GF-D8 (cell line): ENCODE results near the gene FBH1.
"Not testable (repeated sequence)": the region's sequence is repeated elsewhere in the genome, so short reads cannot be mapped to it uniquely, and the experiment has no call there.

Experiments
- DNase-seq: peaks from one replicate; lab custom pipeline; 2025; lab: John Stamatoyannopoulos, UW

The FBH1 gene

GRCh38 chr10:5960070-5960972 is 70.3 kb downstream of the FBH1 start:
- DNase-seq, result no peak

GRCh38 chr10:5960973-5961275 is 70.9 kb downstream of the FBH1 start:
- DNase-seq, result not testable (repeated sequence)

- no peak for DNase-seq
Measured at GRCh38 chr10:5961405-5962100, 71.5 kb downstream of the FBH1 start.

GRCh38 chr10:5962358-5962940 is 72.4 kb downstream of the FBH1 start:
- not testable (repeated sequence) for DNase-seq

- no peak for DNase-seq
Measured at GRCh38 chr10:5963071-5963470, 73.0 kb downstream of the FBH1 start.

- no peak for DNase-seq
Measured at GRCh38 chr10:5963591-5963990, 73.5 kb downstream of the FBH1 start.

- no peak for DNase-seq
Measured at GRCh38 chr10:5964736-5965135, 74.7 kb downstream of the FBH1 start.

- no peak for DNase-seq
Measured at GRCh38 chr10:5965266-5965665, 75.2 kb downstream of the FBH1 start.

GRCh38 chr10:5968037-5968680 is 78.1 kb downstream of the FBH1 start:
- no peak for DNase-seq

GRCh38 chr10:5968681-5969453 is 78.8 kb downstream of the FBH1 start:
- DNase-seq, result no peak

GRCh38 chr10:5970066-5970465 is 80.0 kb downstream of the FBH1 start:
- no peak for DNase-seq

- DNase-seq, result no peak
Measured at GRCh38 chr10:5970527-5970926, 80.5 kb downstream of the FBH1 start.

GRCh38 chr10:5971315-5971832 is 81.3 kb downstream of the FBH1 start:
- peak; percentile 26 for DNase-seq

GRCh38 chr10:5971886-5972285 is 81.8 kb downstream of the FBH1 start:
- DNase-seq, result peak; percentile 26

- DNase-seq, result no peak
Measured at GRCh38 chr10:5973069-5973468, 83.0 kb downstream of the FBH1 start.

- peak; percentile 59 for DNase-seq
Measured at GRCh38 chr10:5975641-5976473, 85.8 kb downstream of the FBH1 start.

- peak; percentile 42 for DNase-seq
Measured at GRCh38 chr10:5976512-5977470, 86.7 kb downstream of the FBH1 start.

- DNase-seq, result peak; percentile 26
Measured at GRCh38 chr10:5977471-5978229, 87.6 kb downstream of the FBH1 start, which contains the start of gene IL15RA. IL15RA (minus strand) TSS chr10:5977543; CDS start chr10:5977492, 51 bp downstream.

GRCh38 chr10:5978230-5978489 is 88.1 kb downstream of the FBH1 start:
- no peak for DNase-seq
